ENCODE measurements around the gene CPXM2.

Gene CPXM2

DNA sequence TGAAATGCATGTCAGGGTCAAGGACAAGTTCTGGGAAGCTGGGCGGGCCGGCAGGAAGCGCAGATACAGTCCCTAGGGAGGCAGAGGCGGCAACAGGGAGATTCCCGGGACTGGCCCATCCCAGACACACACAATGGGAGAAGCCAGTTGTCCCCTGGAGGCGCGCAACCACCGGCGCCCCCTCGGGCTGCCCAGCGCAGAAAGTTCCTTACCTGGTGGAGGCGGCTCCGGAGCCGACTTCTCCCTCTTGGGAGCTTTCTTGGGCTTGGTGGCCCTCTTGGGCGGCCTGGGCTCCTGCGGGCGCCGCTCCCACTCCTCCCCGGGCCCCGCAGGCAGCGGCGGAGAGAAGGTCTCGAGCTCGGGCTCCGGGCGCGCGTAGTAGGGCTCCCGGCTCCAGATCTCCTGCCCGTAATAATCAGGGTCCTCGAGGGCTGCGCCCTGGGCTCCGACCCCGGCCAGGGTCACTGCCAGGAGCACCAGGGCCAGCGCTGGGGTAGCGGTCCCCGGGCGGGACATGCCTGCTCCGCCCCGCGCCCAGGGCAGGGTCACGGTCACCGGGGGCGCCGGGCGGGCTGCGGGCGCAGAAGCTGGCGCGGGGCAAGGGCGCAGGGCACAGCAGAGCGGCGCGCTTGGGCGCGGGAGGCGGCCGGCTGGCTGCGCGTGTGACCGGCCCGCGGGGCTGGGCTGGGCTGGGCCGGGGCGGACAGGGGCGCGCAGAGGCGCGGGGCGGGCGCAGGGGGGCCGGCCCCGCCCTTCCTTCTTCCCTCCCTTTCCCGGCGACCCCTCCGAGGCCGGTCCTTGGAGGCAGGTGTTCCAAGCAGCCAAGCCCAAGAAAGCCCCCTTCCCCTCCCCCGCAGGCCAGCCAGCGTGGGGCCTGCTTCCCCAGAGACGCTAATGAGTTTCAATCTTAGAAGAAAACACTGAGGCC, at the start of gene CPXM2:
Gene CPXM2, minus strand, starts transcription at position 664 of the 928 bp plus-strand sequence. Its CDS starts 148 bp downstream, at position 516.
- peak within 1 kb of the TSS; percentile 35 for H3K4me3 ChIP-seq (ENCODE audit: low read depth, low read length)

DNA sequence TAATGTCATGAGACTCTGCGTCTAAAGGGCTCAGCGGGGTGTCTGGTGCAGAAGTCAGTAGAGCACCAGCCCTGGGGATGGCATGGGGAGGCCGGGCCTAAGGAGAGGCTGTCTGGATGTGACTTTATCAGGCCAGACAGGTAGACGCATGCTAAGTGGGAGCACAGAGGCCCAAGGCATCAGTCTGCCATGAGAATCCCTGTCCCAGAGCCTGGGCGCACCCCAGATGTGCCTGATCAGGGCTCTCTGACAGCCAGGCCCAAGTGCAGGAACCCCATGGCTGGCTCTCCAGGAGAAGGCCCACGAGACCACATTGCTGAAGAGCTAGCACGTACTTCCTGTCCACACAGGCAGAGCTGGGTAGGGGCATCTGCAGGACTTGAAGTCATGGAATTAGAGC, 48.0 kb upstream of the CPXM2 start:
- no peak overlapping the region for H3K4me3 ChIP-seq (ENCODE audit: low read depth, low read length)

DNA sequence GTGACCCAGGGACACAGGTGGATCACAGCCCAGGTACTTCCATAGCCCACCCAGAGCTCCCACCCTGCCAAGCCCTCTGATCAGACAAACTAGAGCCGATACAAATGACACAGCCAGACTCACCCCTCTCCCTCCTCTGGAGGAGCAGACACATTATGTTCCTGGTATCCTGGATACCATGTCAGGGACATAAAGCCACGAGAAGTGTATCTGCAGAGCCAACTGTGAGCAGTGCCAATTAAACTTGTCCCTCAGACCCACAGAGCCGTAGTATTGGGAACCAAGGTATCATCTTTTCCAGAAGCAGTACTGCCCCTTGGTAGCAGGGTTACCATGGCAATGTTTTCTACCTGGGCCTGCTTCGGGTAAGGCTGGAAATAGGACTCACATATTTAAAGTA, 47.3 kb upstream of the CPXM2 start:
- H3K4me3 ChIP-seq (ENCODE audit: low read depth, low read length) = no peak overlapping the region

DNA sequence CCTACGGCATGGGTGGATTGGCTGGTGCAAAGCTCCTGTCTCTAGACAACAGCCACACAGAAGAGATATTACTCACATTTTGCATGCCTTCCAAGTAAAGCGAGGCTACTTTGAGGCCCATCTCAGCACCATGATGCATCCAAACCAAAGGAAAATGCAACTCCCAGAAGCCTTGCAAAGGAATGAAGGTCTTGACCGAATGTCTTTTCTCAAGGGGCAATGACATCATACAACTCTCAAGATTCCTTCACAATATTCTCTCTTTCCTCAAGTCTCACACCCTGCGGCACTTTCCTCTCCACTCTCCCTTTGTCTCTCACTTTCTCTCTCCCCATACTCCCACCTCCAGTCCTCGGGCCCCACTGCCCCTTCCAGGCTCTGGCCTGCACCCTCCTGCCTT, 44.8 kb upstream of the CPXM2 start:
- no peak overlapping the region for H3K4me3 ChIP-seq (ENCODE audit: low read depth, low read length)

DNA sequence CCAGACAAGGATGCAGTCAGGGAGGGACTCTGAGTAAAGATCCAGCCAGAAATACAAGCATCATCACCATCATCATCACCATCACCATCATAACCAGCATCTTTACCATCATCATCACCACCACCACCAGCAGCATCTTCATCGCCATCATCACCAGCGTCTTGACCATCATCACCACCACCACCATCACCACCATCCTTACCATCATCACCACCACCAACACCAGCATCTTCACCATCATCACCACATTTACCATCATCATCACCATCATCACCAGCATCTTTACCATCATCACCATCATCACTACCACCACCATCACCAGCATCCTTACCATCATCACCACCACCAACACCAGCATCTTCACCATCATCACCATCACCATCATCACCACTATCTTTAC, 44.1 kb upstream of the CPXM2 start:
- no peak overlapping the region for H3K4me3 ChIP-seq (ENCODE audit: low read depth, low read length)

DNA sequence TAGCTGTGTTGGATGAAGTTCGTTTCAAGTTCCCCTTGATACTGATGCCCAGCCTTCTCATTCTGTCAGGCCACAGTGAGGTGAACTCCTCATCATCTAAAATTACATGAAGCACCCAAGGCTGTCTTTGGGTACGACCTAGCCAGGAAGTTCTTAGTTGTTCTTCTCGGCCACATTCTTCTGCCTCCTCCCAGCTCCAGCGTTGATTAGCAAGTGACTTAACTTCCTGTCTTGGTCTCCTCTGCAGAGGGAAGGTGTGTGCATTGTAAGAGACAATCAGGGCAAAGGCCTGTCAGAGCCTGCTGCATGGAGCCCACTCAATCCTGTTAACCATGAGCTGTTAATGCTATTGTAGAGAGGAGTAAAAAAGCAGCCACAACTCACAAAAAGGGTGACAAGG, 43.2 kb upstream of the CPXM2 start:
- no peak overlapping the region for H3K4me3 ChIP-seq (ENCODE audit: low read depth, low read length)

DNA sequence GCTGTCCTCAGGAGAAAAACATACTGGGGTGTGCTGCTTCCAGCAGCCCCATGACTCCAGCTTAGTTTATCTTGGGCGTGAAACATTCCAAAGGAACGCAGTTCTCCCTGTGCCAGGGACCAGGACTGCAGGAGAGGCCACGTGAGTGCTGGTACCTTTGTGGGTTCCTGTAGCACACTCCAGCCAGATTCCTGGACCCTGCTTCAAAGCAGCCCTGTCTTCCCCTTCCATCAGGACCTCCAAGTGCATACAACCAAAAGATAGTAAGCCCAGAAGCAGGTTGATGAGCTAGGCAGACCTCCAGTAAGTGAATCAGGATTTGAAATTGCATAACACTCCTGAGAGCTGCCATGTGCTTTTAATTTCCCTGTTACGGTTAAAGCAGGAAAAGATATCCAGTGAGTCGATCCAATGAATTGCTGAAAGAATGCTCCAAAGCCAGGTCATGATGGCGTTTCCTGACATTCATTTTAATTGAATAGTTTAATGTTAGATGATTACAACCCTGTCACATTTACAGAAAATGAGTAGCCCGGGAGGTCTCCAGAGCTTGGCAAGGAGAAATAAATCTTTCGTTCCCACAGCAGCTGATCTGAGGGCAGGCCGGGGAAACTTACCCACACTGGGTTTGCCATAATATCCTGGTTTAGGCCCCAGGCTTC, 38.9 kb upstream of the CPXM2 start:
- no peak overlapping the region for H3K4me3 ChIP-seq (ENCODE audit: low read depth, low read length)

DNA sequence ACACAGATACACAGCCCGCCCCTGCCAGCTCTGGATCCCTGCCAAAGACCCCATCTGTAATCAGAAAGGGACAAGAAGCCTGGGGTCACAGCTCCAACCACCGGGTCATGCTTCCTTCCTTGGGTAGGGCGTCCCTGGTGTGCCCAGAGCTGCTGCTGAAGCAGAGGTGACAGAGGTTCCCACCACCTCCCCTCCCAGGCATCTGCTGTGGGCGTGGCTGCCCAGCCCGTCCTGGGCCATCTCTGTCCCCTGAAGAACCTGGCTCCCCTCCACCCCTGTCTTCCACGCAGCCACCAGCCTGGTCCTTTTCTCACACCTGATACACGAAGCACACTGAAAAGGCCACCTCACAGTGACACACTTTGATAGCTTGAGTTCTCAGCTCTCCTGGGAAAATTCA, 38.2 kb upstream of the CPXM2 start:
- no peak overlapping the region for H3K4me3 ChIP-seq (ENCODE audit: low read depth, low read length)

DNA sequence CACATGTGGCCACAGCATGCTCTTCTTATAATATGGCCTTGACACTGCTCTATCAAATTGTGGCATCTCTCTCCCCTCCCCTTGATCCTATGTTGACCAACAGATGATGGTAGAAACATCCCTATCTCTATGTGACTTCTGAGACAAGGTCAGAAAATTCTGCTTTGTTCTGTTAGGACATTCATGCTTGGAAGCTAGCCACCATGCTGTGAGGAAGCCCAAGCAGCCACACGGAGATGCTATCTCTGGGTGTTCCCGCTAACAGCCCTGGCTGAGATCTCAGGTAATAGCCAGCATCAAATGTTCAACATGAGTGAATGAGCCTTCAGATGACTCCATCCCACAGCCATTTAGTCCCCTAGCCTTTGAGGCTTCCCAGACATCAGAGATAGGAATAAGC, 36.8 kb upstream of the CPXM2 start:
- no peak overlapping the region for H3K4me3 ChIP-seq (ENCODE audit: low read depth, low read length)

DNA sequence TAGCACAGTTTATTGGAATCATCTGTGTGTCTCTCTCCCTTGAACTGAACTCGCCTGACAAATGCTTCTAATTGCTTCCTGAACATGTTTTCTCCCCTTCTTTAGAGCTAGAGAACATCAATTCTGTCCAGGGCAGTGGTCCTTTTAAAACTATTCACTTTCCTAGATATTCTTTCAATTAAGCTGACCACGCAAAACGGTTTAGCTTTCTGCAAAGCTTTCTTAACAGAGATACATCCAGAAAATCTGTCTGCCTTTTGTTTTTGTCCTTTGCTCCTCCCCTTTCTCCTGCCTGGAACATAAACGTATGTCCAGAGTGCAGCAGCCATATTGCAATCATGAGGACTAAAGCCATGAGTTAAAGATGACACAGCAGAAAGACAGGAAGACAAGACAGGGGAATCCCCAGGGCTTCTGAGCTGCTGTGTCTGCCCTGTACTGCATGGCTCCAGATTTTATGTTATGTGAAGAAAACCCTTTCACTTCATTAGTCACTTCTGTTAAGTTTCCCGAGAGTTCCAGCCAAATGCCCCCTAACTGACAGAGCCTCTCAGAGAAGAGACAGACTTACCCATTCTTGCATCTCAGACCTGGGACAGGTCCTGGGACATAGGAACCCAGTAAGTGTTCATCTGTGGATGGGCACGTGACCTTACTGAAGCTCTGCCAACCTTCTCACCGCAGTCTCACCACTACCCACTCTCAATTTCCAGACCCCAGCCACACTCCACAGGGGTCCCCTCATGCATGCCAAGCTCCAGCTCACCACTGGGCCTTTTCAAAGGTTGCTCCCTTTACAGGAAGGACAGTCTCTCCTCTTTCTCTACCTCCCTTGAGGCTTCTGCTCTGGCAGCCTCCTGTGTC, 35.0 kb upstream of the CPXM2 start:
- no peak overlapping the region for H3K4me3 ChIP-seq (ENCODE audit: low read depth, low read length)

DNA sequence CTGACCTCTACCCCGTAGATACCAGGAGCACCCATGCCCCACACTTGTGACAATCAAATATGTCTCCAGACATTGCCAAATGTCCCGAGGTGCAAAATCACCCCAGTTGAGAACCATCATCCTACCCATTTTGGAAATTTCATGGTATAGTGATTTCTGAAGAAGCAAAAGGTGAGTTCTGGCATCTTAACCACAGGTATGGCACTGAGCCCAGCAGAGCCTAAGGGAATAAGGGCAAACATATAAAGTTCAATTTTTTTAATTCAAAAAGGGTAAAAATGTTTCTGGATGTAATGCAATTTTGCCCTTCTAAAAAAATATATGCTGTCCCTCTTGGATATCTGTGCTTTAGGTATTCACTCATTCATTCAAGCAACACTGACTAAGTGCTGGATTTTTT, 30.5 kb upstream of the CPXM2 start:
- no peak overlapping the region for H3K4me3 ChIP-seq (ENCODE audit: low read depth, low read length)

DNA sequence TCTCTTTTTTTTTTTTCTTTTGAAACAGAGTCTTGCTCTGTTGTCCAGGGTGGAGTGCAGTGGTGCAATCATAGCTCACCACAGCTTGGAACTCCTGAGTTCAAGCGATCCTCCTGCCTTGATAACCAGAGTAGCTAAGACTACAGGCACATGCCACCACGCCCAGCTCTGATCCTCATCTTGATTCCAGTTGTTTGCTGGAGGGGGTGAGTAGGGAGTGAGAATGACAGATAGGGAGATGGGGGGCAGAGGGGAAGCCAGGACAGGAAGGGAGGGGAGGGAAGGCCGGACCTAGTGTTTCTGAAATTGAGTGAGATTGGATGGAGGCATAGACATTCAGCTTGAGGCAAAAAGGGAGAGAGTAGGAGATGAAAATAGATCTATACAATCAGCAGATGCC, 25.2 kb upstream of the CPXM2 start:
- H3K4me3 ChIP-seq (ENCODE audit: low read depth, low read length) = no peak overlapping the region

DNA sequence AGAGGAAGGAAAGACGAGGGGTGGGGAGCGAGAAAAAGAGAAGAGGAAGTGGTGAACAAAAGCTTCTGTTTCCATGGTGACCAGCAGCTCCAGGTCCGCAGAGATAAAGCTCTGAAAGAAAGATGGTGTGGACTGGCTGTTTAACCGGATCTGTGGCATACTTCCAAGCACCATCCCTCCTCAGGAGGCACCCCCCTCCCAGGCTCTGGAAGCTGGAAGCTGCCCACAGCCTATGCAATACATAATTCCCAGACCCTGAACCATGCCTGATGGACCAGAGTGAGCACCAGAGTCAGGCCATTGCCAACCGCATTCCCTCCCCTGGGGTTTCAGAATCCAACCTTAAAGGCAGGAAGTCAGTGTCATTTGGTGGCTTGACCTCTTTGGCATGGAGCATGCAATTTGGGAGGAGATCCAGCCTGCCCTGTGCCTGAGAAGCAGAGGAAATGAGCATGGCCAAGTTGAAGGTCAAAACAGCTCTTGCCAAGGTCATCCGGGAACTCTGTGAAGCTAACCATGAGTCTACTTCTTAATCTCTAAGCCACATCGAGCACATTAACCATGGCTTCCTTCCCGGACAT, 22.2 kb upstream of the CPXM2 start:
- no peak overlapping the region for H3K4me3 ChIP-seq (ENCODE audit: low read depth, low read length)

DNA sequence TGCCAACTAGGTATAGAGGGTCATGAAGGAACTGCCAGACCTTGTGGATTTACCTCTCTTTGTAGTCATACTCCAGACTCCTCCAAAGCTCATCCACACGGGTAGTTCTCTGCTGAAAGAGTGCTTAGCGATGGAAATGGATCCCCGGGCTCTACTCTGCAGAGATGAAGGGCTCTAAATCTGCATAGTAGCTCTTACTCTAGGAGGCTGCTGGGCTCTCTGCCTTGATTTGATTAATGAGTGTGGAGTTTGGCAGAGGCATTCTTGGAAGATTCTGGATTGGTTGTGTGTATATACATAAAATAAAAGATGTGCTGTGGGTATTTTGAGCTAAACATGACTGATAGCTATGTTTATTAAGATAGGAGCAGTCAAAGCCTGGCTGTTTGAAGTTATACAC, 21.3 kb upstream of the CPXM2 start:
- no peak overlapping the region for H3K4me3 ChIP-seq (ENCODE audit: low read depth, low read length)

DNA sequence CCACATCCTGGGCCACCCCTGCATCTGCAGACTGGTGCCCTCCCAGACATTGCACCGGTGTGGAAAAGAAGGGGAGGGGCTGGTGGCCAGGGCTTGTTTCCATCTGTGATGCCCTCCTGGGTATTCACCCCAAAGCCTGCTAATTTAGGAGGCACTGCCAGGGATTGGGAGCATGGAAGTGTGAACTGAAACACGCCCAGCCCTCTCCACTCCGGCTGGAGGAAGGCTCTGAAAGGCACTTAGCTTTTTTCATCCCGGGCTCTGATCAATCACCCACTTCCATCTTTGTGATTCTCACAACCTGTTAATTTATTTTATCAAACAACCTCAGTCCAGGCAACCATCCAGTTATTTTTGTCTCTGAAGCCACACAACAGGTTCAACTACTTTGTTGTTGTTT, 20.9 kb upstream of the CPXM2 start:
- no peak overlapping the region for H3K4me3 ChIP-seq (ENCODE audit: low read depth, low read length)

DNA sequence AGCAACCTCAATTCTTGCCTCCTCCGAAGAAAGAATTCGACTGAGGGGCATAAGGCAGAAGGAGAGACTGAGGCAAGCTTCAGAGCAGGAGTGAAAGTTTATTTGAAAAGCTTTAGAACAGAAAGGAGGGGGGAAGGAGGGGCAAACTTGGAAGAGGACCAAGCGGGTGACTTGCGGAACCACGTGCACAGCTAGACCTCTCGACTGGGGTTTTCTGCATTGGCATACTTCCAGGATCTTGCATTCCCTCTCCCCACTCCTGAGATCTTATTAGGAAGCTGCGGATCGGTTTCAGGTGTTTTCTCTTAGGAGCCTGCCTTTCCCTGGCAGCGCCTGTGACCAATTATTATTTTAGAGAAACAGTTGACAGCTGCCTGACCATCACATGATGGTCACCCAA, 20.3 kb upstream of the CPXM2 start:
- H3K4me3 ChIP-seq (ENCODE audit: low read depth, low read length) = no peak overlapping the region

DNA sequence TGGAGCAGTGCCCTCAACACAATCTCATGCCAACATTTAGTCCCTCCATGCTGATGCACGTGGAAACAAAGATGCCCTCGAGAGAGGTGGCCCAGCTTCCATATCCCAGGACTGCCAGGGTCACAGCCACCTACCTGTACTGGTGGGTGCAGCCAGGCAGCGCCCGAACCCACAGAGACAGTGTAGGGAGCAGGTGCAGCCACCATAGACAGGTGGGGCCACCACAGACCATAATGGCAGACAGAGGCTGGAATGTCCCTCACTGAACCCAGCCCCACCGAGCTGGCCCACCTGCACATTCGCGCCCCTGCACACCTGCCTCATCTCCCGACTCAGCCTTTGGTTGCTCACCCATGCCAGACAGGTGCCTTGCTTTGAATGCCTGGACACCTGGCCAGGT, 18.3 kb upstream of the CPXM2 start:
- H3K4me3 ChIP-seq (ENCODE audit: low read depth, low read length) = no peak overlapping the region

DNA sequence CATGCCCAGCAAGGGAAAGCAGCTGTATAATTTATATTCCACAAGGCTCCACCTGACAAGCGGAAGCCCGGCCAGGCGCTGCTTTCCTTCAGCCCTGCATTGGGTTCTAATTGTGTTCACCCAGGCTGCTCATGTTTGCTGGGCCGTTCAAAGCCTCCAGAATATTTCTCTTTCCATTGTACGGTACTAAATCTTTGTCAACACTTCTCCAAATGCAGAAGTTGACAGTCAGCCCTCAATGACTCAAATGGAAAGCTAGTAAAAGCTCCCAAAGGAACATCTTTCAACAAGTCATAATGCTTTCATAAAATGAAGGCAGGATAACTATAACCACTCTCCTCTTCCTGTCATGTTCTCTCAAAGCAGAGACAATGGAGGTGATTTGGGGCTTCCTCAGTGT, 17.8 kb upstream of the CPXM2 start:
- no peak overlapping the region for H3K4me3 ChIP-seq (ENCODE audit: low read depth, low read length)

DNA sequence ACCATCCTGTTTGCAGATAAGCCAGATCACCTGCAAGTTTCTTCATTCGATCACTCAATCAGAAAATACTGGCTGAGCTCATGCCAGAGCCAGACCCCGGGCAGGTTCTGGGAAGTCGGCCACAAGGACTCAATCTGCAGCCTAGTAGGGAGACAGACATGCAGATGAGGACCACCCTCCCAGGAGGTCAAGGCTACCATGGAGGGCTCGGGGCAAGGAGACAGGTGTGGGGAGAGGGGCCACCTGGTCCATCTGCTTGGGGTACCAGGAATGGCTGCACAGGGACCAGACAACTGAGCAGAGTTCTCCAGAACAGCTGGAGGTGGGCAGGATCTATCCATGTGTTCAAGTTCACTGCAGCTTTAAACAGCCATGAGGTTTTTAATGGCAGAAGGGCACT, 16.8 kb upstream of the CPXM2 start:
- H3K4me3 ChIP-seq (ENCODE audit: low read depth, low read length) = no peak overlapping the region

DNA sequence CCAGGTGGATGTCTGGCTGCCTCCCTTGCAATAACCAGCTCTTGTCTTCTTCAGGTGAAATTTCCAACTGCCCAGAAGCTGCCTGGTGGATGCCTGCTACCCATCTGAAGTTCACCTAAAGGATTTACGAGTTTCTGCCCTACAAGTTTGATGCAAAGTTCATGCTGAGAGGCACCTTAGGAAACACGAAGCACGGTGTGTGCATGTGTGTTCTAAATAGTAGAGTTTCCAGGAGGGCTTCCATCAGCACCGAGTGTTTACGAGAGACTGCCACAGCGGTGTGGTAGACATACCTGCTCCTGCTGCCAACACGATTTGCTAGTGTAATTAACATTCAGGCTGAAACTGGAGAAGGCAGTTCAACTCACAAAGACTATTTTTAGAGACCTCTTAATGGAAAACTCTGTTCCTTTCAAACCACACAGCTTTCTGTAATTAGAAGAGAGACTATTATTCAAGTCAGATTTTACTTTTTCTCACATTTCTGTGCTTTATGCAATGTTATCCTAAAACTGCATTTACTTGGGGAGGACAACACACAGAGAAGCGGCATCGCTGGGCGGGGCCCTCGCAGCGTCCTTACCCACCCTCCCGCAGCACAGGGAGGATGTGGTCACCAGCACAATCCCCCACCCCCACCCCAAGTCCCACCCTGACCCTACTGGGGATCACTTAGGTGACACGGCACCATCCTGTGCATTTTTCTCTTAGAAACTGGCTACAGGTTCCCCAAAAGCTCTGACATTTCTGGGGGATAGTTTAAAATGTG, 15.5 kb upstream of the CPXM2 start:
- H3K4me3 ChIP-seq (ENCODE audit: low read depth, low read length) = no peak overlapping the region
